Duodenal mucosa (tissue), 2 donors: ENCODE data around the gene ACTR3C.
"Not testable (repeated sequence)": the region's sequence is repeated elsewhere in the genome, so short reads cannot be mapped to it uniquely, and the experiment has no call there.

Experiments used
- H3K27ac ChIP-seq: one replicate; pipeline ENCODE4 v1.7.0; 2013; ENCODE audit warnings: low read depth, low read length
- H3K27me3 ChIP-seq, 2 donors: one replicate each; pipeline ENCODE4 v1.7.0; 2013; ENCODE audit warnings: low read length in 2 of 2, control low read depth in 1 of 2; ENCODE audit not compliant: insufficient read depth in 2 of 2, control insufficient read depth in 1 of 2
- H3K36me3 ChIP-seq, 2 donors: one replicate each; pipeline ENCODE4 v1.7.0; 2013; ENCODE audit warnings: low read length in 2 of 2, control low read depth in 1 of 2; ENCODE audit not compliant: insufficient read depth in 2 of 2, control insufficient read depth in 1 of 2
- H3K4me1 ChIP-seq, 2 donors: one replicate each; pipeline ENCODE4 v1.7.0; 2013; ENCODE audit warnings: low read length in 2 of 2, control low read depth in 1 of 2; ENCODE audit not compliant: insufficient read depth in 2 of 2, control insufficient read depth in 1 of 2
- H3K4me3 ChIP-seq, 2 donors: one replicate each; pipeline ENCODE4 v1.7.0; 2013; ENCODE audit warnings: low read length in 2 of 2, low read depth in 1 of 2
- H3K9ac ChIP-seq, 2 donors: one replicate each; pipeline ENCODE4 v1.7.0; 2013; ENCODE audit warnings: low read length in 2 of 2, low read depth in 1 of 2
- H3K9me3 ChIP-seq, 2 donors: one replicate each; pipeline ENCODE4 v1.7.0; 2013; ENCODE audit warnings: low read length in 2 of 2, control low read depth in 1 of 2; ENCODE audit not compliant: control insufficient read depth in 1 of 2

The ACTR3C gene

DNA sequence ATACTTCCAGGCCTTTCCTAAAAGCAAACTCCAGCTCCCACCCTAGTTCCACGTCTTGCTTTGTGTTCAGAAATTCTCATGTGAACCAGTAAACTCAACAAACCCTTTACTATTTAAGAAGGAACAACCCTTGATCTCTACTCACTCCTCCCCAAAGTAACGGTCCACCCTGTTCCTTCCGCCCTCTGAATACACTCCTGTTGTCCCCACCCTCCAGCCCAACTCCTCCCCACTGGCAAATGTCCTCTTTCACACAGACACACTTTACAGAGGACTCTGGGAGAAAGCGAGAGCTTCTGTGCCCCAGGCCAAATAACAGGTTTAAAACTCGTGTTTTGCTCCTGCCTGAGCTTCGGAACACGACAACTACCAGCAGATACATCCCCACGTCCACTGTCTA lies 55.1 kb downstream of the ACTR3C start:
- H3K27me3 ChIP-seq, H3K36me3 ChIP-seq, H3K27ac ChIP-seq, H3K9me3 ChIP-seq, H3K4me1 ChIP-seq, H3K9ac ChIP-seq, H3K4me3 ChIP-seq: not testable (repeated sequence)

DNA sequence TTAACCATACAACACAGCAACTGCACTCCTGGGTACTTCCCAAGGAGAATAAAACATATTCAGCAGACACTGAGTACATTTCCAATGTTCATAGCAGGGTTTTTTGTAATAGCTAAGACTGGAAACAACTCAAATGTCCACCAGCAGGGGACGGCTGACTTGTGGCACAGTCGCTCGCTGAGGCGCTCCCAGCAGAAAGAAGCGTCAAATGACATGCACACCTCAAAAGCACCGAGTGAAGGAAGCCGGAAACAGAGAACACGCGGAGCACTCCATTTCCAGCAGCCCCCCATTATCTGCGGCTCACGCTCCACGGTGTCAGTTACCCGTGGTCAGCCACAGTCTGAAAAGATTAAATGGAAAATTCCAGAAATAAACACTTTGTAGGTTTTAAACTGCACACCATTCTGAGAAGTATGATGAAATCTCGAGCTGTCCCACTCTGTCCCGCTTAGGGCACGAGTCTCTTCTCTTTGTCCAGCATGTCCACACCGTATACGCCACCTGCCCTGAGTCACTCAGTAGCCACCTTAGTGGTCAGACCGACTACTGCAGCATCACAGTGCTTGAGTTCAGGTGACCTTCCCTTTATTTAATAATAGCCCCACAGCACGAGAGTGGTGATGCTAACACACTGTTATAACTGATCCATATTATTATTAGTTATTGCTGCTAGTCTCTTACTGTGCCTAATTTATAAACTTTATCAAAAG lies 56.2 kb downstream of the ACTR3C start:
- H3K9ac ChIP-seq, H3K27ac ChIP-seq, H3K36me3 ChIP-seq, H3K4me1 ChIP-seq, H3K4me3 ChIP-seq, H3K9me3 ChIP-seq, H3K27me3 ChIP-seq: not testable (repeated sequence)

DNA sequence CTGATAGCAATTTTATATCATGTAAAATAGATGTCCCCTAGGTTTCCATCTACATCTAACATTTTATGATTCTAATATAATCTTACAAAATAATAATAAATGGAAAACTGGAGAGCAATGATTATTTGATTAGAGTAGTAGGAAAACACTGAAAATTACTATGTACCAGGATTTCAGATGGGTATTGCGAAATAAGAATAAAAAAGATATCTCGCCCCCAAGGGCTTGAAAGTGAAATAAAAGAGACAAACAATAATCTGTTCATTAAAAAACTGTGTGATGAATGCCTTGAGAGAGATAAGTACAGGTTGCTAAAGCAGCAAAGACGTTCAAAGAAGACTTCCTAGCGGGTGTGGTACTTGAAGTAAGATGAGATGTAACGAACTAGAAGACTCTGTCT lies 60.7 kb downstream of the ACTR3C start:
- H3K9me3 ChIP-seq, H3K4me1 ChIP-seq, H3K27me3 ChIP-seq, H3K27ac ChIP-seq, H3K36me3 ChIP-seq, H3K9ac ChIP-seq, H3K4me3 ChIP-seq: not testable (repeated sequence)

DNA sequence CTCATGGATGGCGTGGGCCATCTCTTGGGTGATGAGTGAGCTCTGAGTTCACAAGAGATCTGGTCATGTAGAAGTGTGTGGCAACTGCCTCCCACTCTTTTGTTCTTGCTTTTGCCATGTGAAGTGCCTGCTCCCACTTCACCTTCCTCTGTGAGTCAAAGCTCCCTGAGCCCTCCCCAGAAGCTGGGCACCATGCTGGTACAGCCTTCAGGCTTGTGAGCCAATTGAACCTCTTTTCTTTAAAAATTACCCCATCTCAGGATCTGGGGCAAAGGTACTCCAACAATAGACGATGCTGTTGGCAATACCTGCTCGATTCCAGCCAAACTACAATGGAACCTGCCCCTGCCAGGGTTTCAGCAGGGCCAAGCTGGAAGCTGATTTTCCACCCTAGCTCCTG lies 75.6 kb downstream of the ACTR3C start:
- H3K9me3 ChIP-seq, H3K9ac ChIP-seq, H3K4me3 ChIP-seq, H3K27me3 ChIP-seq, H3K36me3 ChIP-seq, H3K4me1 ChIP-seq, H3K27ac ChIP-seq: not testable (repeated sequence)

DNA sequence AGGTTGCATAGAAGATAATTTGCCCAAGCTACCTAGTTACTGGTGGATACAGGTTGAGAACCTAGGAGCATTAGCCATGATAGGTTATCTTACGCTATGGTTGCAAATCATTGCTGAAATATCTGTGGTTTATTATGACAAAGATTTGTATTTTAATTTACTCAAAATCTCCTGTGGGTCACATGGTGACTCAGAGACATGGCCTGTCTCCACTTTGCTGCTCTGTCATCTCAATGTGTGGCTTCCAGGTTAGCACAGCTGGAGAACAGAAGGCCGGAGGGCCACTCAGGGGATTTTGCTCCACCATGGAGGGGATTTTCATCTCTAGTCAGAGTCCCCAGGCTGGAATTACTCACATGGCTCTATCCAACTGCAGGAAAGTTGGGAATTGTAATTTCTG lies 78.1 kb downstream of the ACTR3C start:
- not testable (repeated sequence) for H3K27ac ChIP-seq, H3K4me3 ChIP-seq, H3K9ac ChIP-seq, H3K9me3 ChIP-seq, H3K4me1 ChIP-seq, H3K27me3 ChIP-seq, H3K36me3 ChIP-seq

DNA sequence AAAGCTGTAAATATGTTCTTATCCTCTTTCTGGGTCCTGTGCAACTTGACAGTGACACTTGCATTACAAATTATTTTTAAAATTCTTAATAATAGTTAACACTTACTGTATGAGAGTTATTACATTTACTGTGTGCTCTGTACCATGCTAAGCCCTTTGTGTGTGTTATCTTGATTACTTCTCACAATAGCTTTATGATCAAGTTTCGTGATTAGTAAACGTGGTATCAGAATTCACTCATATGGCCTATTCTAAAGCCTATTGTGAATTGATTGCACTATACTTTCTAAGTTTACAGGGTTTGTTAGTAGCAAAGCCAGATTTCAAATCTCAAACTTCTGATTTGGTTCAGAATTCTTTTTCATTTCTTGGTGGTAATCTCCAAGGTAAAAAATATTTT lies 80.4 kb downstream of the ACTR3C start:
- H3K9ac ChIP-seq, H3K27ac ChIP-seq, H3K9me3 ChIP-seq, H3K36me3 ChIP-seq, H3K27me3 ChIP-seq, H3K4me3 ChIP-seq, H3K4me1 ChIP-seq: not testable (repeated sequence)

DNA sequence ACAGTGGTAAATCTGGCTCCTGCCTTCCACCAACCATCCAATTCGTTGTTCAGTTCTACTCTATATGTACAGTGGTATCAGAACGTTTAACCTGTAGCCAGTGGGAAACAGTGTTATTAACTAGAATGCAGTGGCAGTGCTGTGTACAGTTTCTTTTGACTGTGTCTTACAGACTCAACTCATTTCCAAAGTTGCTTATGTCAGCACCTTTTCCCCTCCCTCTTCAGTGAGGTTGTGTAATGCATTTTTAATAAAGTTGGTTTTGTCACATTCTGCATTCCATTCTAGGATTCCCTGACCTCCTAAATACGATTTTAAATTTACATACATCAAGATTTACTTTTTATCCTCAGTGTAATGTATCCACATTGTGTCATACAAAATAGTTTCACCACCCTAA lies 97.9 kb downstream of the ACTR3C start:
- not testable (repeated sequence) for H3K4me3 ChIP-seq, H3K4me1 ChIP-seq, H3K9ac ChIP-seq, H3K27me3 ChIP-seq, H3K27ac ChIP-seq, H3K9me3 ChIP-seq, H3K36me3 ChIP-seq

DNA sequence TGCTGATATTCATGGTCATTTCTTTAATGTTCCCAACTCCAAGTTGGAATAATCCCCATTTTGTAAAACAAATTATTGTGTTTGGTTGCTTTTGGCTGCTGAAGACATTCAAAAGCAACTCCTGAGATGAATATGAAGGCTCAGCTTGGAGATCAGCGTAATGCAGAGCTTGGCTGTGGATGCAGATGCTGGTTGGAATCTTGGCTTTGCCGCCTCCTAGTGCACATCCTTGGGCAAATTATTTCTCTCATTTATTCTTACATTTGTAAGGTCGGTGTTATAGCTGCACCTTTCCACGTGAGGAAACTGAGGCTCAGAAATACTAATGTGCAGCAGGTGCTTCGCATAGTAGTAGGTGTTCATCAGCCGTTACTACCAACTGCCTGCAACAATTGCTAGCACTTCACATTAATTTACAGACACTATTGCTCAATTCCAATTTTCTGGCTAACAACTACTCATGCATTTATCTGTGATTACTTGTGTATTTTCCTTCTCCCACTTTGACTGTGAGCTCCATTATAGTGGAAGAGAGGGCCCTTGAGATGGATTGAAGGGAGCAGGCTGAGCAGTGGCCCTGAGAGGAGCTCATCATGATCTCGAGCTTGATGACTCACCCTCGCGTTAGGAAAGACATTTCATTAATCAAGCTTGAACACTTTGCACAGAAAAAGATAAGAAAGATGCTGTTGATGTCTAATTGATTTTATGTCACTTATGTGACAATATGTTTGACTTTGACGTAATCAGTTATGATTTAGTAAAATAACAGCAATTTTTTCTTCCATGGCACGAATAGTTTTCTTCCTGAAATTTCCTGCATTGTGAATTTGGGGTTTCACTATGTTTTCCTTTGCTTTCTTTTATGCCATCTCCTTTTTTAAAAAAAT lies 101.0 kb downstream of the ACTR3C start:
- not testable (repeated sequence) for H3K9me3 ChIP-seq, H3K9ac ChIP-seq, H3K27ac ChIP-seq, H3K4me3 ChIP-seq, H3K4me1 ChIP-seq, H3K27me3 ChIP-seq, H3K36me3 ChIP-seq

DNA sequence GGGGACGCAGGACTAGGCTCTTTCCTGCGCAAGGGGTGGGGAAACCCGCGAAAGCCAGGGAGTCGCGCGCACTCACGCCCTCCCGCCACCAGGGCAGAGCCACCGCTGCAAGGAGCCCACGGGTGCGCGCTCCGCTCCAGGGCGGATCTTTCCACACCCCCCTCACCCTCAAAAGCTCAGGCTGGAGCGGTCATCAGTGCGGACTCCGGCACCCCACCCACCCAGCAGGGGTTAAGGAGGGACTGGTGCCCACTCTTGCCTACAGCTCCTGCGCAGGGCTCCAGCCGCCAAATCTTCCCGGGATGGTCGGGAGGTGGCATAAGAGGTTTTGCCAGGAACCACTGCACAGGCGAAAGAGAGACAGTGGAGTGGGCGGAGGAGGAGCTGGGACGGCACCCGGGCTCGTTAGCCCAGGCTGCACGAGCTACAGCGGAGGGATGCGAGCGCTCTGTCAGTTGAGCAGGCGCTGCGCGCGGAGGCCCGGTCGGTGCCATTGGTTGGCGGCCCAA lies 102.6 kb downstream of the ACTR3C start:
- H3K4me3 ChIP-seq, H3K4me1 ChIP-seq, H3K27ac ChIP-seq, H3K36me3 ChIP-seq, H3K9ac ChIP-seq, H3K9me3 ChIP-seq, H3K27me3 ChIP-seq: not testable (repeated sequence)

DNA sequence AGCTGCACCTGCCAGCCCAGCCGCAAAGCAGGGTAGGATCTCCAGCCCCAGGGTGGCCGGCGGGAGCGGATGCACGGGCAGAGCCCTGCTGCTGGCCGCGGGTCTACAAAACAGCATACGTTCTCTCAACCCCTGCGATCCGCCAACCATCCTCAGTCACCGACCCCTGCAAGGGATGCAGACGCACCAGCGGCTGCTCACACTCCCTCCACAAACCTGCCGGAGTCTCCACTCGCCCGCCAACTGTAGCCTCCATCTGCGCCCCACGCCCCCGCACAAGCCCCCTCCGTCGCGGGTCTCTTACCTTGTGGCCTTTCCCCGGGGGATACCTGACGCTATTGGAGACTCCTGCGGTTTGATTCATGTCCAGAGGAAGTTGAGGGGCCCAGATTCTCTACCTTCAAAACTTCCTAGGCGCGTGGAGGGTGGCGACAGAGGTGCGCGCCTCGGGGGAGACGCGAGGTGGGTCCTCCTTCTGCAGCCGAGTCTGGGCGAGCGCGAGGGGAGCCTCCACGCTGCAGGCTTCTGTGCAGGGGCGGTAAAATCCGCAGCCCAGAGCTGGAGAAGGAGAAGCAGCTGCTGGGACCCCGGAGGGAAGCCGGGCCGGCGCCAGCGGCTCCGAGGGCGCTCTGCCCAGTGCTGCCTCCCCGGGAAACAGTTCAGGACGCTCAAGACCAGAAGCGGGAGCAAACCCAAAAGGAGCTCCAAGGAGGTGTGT lies 103.2 kb downstream of the ACTR3C start:
- H3K9me3 ChIP-seq, H3K4me1 ChIP-seq, H3K36me3 ChIP-seq, H3K27ac ChIP-seq, H3K9ac ChIP-seq, H3K4me3 ChIP-seq, H3K27me3 ChIP-seq: not testable (repeated sequence)
